Fibroblast of villous mesenchyme (primary cell): ENCODE data around the gene ZPBP2. TPM values are rescaled to one million over a fixed set of nuclear protein-coding genes. Genes with fewer than 3 reads are reported as not detected.
A peak's percentile ranks its signal among the peaks of the same experiment; 100 is the strongest.
"Not testable (repeated sequence)": the region's sequence is repeated elsewhere in the genome, so short reads cannot be mapped to it uniquely, and the experiment has no call there.

Experiments
- DNase-seq: peaks from one replicate; pipeline ENCODE4 v3.0.0-alpha.2; 2010; ENCODE audit warnings: low read depth
- H3K4me3 ChIP-seq: 2 replicates; pipeline ENCODE4 v1.5.1; 2011; ENCODE audit warnings: low read depth, mild to moderate bottlenecking, low read length
- CTCF ChIP-seq: IDR thresholded peaks from 2 replicates; pipeline ENCODE4 v1.5.1; 2012; ENCODE audit warnings: low read depth, mild to moderate bottlenecking, low read length; ENCODE audit not compliant: insufficient read depth
- total RNA-seq: library from RNA; depleted of rRNA; stranded (reverse); fragments of >200 nt; gene quantifications from 2 replicates; pipeline ENCODE4 v1.2.3, GENCODE V29; 2012

Gene ZPBP2
- total RNA-seq, 1 donor, result not detected

GRCh38 chr17:39867084-39867879, 720 bp upstream of the ZPBP2 start:
- no peak overlapping the region for H3K4me3 ChIP-seq
- no peak for TF ChIP-seq CTCF

GRCh38 chr17:39868554-39868942, 546 bp downstream of the ZPBP2 start:
- DNase-seq, result no peak
- no peak overlapping the region for H3K4me3 ChIP-seq
- no peak for TF ChIP-seq CTCF

More at GRCh38 chr17:39867084-39867879, 720 bp upstream of the ZPBP2 start:
- no peak for DNase-seq

GRCh38 chr17:39870776-39871175, 2.8 kb downstream of the ZPBP2 start:
- no peak for TF ChIP-seq CTCF
- H3K4me3 ChIP-seq, result no peak overlapping the region
- no peak for DNase-seq

- no peak overlapping the region for H3K4me3 ChIP-seq
- no peak for TF ChIP-seq CTCF
Observed at GRCh38 chr17:39871801-39872200, 3.8 kb downstream of the ZPBP2 start.

GRCh38 chr17:39872751-39873150, 4.7 kb downstream of the ZPBP2 start:
- no peak overlapping the region for H3K4me3 ChIP-seq
- TF ChIP-seq CTCF, result peak; percentile 23
- peak; percentile 16 for DNase-seq

More at GRCh38 chr17:39871801-39872200, 3.8 kb downstream of the ZPBP2 start:
- no peak for DNase-seq

GRCh38 chr17:39886102-39886501, 18.1 kb downstream of the ZPBP2 start:
- DNase-seq, H3K4me3 ChIP-seq: not testable (repeated sequence)

- no peak for DNase-seq
- no peak for TF ChIP-seq CTCF
- no peak overlapping the region for H3K4me3 ChIP-seq
Observed at GRCh38 chr17:39887078-39887477, 19.1 kb downstream of the ZPBP2 start.
